Stomach (tissue), 9 donors: ENCODE data around the gene ASH1L. TPM values are rescaled to one million over a fixed set of nuclear protein-coding genes. Genes with fewer than 3 reads are reported as not detected.

ENCODE experiments used
- DNase-seq, 2 donors: peaks; one replicate each; pipeline versions ENCODE4 v3.0.0 to v3.0.0-alpha.2; 2013 to 2019
- H3K27ac ChIP-seq, 5 donors: fragments of 200-600 bp in 4 of 5; sonication (generic) in 4 of 5; one replicate each; pipeline ENCODE4 v1.5.1; 2013 to 2019; ENCODE audit warnings: mild to moderate bottlenecking in 1 of 5, moderate library complexity in 1 of 5
- H3K27me3 ChIP-seq, 3 donors: fragments of 200-600 bp; sonication (generic); one replicate each; pipeline ENCODE4 v1.5.1; 2017 to 2019; ENCODE audit warnings: mixed run types in 1 of 3
- H3K36me3 ChIP-seq, 4 donors: fragments of 200-600 bp; sonication (generic); 1 replicate in 3 of 4; 2 replicates in 1 of 4; pipeline ENCODE4 v1.5.1; 2016 to 2019
- H3K4me1 ChIP-seq, 4 donors: fragments of 200-600 bp; sonication (generic); one replicate each; pipeline ENCODE4 v1.5.1; 2016 to 2019
- H3K4me3 ChIP-seq, 4 donors: fragments of 200-600 bp; sonication (generic) in 3 of 4; one replicate each; pipeline ENCODE4 v1.5.1; 2016 to 2019; ENCODE audit warnings: mild to moderate bottlenecking in 1 of 4
- H3K9me3 ChIP-seq, 4 donors: fragments of 200-600 bp; sonication (generic); one replicate each; pipeline ENCODE4 v1.5.1; 2016 to 2019
- EP300 ChIP-seq: sonication (generic); formaldehyde crosslinking; IDR thresholded peaks from one replicate; pipeline ENCODE4 v1.6.1; 2017; ENCODE audit warnings: antibody characterized with exemption
- POLR2A ChIP-seq, 4 donors: fragments of 450-650 bp; IDR thresholded peaks; one replicate each; pipeline ENCODE4 v1.6.1; 2016; ENCODE audit warnings: antibody characterized with exemption in 4 of 4, control low read depth in 2 of 4, mild to moderate bottlenecking in 1 of 4, moderate library complexity in 1 of 4
- POLR2AphosphoS5 ChIP-seq, 3 donors: sonication (generic); formaldehyde crosslinking; IDR thresholded peaks; one replicate each; pipeline ENCODE4 v1.6.1; 2016; ENCODE audit warnings: antibody characterized with exemption in 3 of 3
- WGBS, 5 donors: extraction: QIAGEN DNeasy Blood & Tissue Kit in 3 of 5; methylation state at CpG; one replicate each; pipeline versions ENCODE4 v1.1.5 to v1.1.7; 2013 to 2018; 5-methylcytosine and 5-hydroxymethylcytosine counted together
- intact Hi-C: fragments of 100-400 bp; cut with DNase I; formaldehyde crosslinking; loops from one replicate; pipeline ENCODE4 v1.15.1; 2023; ENCODE audit warnings: low total_unique reads
- polyA plus RNA-seq, 3 donors: library from polyadenylated mRNA; stranded (reverse); fragments of 200-250 nt; gene quantifications; one replicate each; pipeline ENCODE4 v1.2.3, GENCODE V29; 2013
- total RNA-seq, 5 donors: library from RNA; depleted of rRNA; stranded (reverse); fragments of >200 nt; gene quantifications; one replicate each; pipeline versions ENCODE4 v1.1.0 to v1.2.3, GENCODE V29; 2014 to 2016
- TF ChIP-seq, protein P1 (sequence below), 7 experiments: fragments of 450-650 bp in 4 of 7; fragments of 200-600 bp in 3 of 7; sonication (generic) in 3 of 7; IDR thresholded peaks; one replicate each; pipeline ENCODE4 v1.5.1; 2016 to 2019; ENCODE audit warnings: antibody characterized with exemption in 7 of 7, control low read depth in 2 of 7, mild to moderate bottlenecking in 1 of 7
- donor health status: healthy with polysubstance abuse.
- donor health status: Bipolar disorder and iron deficiency.
- donor health status: healthy.

ASH1L gene
- total and polyA plus RNA-seq, 8 donors, result 3.0 to 69.4 (median 34.3) TPM

DNA sequence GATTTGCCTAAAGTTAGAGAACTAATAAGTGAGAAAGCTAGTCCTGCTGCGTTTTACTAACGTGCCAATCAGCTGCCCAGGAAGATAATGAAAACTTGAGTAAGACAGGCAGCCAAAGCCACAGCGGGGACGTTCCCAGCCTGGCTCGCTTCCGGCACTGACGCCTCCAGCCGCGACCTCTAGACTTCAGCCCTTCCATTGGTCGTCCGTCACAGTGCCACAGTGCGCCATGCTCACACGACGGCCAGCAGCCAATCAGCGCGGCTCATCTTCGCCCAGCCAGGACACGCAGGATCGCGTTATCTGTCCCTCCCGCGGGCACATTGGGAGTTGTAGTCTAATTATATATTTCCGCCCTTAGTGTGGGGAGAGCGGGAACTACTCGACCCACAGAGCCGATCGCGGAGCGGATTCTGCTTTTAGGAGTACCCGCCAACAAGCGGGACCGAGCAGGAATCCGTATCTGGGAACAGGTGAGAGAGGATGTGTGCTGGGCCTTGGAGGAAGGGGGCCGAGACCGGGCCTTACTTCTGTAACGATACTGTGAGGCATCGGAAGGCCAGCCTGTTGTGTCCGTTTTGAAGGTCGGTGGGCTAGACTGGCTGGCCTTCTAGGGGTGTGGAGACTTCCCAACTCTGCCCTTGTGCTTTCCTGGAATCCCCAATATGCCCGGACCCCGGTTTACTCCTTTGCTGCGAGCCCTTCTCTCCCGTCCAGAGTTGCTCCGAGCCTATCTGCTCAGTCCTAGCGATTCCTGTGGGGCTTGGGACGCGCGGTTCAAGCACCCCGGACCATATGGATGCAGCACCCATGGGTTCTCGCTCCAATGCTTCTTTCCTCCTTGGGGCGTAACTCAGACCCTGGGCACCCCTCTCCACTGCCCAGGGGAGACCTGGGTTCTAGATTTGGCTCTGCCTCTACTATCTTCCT lies 253.8 kb downstream of the ASH1L start, which contains the start of gene FDPS:
FDPS (plus strand) TSS at position 374 of the 930 bp plus-strand sequence. CDS start 924 bp downstream, outside the sequence.
- intact Hi-C loops, result no loop called here
- peak within 1 kb of the TSS; percentile 59 to 80 (median 70) for H3K4me3 ChIP-seq
- DNase-seq, result peak; percentile 99 to 100
- H3K4me1 ChIP-seq, result peaks cover 17 to 34% (median 28%) of the 10 kb centered on the region in 4 donors
- H3K36me3 ChIP-seq, result peaks cover 0 to 25% (median 21%) of the 10 kb centered on the region in 4 donors
- 0% methylated on average over 34 to 51 of the region's 51 CpGs for whole genome bisulfite sequencing, 5 donors
- H3K27me3 ChIP-seq, result no peaks in the 10 kb centered on the region
- TF ChIP-seq POLR2A (IDR thresholded peaks at IDR 0.05), result peak in 2 of 4 donors; percentile 39 to 48
- TF ChIP-seq, protein P1, sequence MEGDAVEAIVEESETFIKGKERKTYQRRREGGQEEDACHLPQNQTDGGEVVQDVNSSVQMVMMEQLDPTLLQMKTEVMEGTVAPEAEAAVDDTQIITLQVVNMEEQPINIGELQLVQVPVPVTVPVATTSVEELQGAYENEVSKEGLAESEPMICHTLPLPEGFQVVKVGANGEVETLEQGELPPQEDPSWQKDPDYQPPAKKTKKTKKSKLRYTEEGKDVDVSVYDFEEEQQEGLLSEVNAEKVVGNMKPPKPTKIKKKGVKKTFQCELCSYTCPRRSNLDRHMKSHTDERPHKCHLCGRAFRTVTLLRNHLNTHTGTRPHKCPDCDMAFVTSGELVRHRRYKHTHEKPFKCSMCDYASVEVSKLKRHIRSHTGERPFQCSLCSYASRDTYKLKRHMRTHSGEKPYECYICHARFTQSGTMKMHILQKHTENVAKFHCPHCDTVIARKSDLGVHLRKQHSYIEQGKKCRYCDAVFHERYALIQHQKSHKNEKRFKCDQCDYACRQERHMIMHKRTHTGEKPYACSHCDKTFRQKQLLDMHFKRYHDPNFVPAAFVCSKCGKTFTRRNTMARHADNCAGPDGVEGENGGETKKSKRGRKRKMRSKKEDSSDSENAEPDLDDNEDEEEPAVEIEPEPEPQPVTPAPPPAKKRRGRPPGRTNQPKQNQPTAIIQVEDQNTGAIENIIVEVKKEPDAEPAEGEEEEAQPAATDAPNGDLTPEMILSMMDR (IDR thresholded peaks at IDR 0.05), result no peak
- no peak for TF ChIP-seq EP300
- TF ChIP-seq POLR2AphosphoS5 (IDR thresholded peaks at IDR 0.05), result peak; percentile 78 to 95 (median 90)
- peak within 1 kb of the TSS; percentile 84 to 92 (median 90) for H3K27ac ChIP-seq
- H3K9me3 ChIP-seq, result no peaks in the 10 kb centered on the region

DNA sequence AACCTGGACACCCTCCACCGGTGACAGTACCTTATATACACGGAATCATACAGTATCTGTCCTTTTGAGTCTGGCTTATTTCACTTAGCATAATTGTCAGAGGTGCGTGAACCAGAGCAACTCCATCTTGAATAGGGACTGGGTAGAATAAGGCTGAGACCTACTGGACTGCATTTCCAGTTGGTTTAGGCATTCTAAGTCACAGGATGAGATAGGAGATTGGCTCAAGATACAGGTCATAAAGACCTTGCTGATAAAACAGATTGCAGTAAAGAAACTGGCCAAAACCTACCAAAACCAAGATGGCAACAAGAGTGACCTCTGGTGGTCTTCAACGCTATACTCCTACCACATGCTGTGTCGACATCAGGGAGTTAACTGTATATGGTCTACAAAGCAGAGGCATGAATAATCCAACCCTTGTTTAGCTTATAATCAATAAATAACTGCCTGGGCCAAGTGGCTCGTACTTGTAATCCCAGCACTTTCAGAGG lies 255.3 kb downstream of the ASH1L start:
- Histone ChIP-seq H3K27me3 (no peaks in the 10 kb centered on the region), H3K9me3 (no peaks in the 10 kb centered on the region), H3K4me1 (peaks cover 17 to 34% (median 28%) of the 10 kb centered on the region in 4 donors), H3K27ac (peak overlapping the region in 1 of 5 donors; percentile 92), H3K4me3 (no peak overlapping the region), H3K36me3 (peaks cover 0 to 10% (median 6%) of the 10 kb centered on the region in 4 donors)
- TF ChIP-seq, protein P1 (IDR thresholded peaks at IDR 0.05), result peak in 1 of 7 experiments; percentile 19
- TF ChIP-seq EP300, result no peak
- intact Hi-C loops, result no loop called here
- peak in 1 of 2 donors; percentile 67 for DNase-seq
- 55 to 63% (median 59%) methylated on average over 6 of the region's 6 CpGs for WGBS, 5 donors

DNA sequence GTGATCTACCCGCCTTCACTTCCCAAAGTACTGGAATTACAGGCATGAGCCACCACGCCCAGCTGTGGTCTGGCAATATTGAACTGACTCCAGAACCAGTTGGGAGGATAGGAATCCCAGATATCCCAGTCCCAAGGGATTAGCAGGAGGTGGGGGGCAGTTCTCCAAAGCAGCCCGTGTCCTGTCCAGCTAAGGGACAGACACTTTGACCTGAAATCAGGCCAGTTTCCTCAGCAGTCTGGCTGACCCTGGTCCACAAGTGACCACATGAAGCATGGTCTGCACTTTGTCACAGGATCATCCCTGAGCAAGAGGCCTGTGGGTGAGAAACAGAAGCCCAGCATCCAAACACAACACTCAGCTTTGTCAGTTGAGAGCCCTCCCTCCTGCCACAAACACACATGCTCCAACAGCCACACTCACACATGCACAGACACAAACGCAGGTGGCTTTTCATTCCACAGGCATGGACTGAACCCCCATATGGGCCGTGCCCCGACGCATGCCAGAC lies 256.7 kb downstream of the ASH1L start:
- TF ChIP-seq POLR2A (IDR thresholded peaks at IDR 0.05), result no peak
- WGBS, 5 donors, result 63 to 86% (median 72%) methylated on average over 7 of the region's 7 CpGs

DNA sequence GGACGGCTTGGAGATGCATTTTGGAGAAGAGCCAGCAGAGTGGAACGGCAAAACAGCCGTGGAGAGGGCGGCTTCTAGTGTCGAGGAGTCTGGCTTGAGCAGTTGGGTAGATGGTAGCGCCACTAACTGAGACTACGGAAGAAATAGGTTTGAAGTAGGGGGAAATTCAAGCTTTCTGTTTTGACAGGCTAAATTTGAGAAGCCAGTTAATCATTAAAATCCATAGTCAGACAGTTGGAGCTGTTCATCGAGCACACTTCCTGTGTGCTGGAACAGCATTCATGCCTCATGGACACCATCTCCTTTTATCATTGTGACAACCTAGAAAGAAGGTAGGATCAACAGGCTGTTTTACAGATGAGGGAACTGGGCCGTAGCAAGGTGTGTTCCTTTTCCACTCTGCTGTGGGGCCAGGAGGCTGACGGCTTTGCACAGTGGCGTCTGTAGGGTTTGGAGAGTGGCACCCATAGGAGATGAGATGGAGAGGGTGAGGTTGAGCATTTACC lies 258.0 kb downstream of the ASH1L start:
- TF ChIP-seq EP300 (no peak), POLR2A (IDR thresholded peaks at IDR 0.05) (no peak), POLR2AphosphoS5 (IDR thresholded peaks at IDR 0.05) (no peak)
- TF ChIP-seq, protein P1 (IDR thresholded peaks at IDR 0.05), result no peak
- WGBS, 5 donors, result 71 to 80% (median 75%) methylated on average over 11 of the region's 11 CpGs
- Histone ChIP-seq H3K27me3 (no peaks in the 10 kb centered on the region), H3K27ac (no peak overlapping the region), H3K4me3 (no peak overlapping the region), H3K9me3 (no peaks in the 10 kb centered on the region), H3K36me3 (no peaks in the 10 kb centered on the region), H3K4me1 (peaks cover 4 to 15% (median 9%) of the 10 kb centered on the region in 4 donors)
- intact Hi-C loops, result no loop called here
- no peak for DNase-seq

More for the DNA sequence above, 256.7 kb downstream of the ASH1L start:
- DNase-seq, result no peak
- Histone ChIP-seq H3K4me1 (peaks cover 17 to 28% (median 22%) of the 10 kb centered on the region in 4 donors), H3K27me3 (no peaks in the 10 kb centered on the region), H3K27ac (no peak overlapping the region), H3K4me3 (no peak overlapping the region), H3K9me3 (no peaks in the 10 kb centered on the region), H3K36me3 (peaks cover 0 to 4% (median 1%) of the 10 kb centered on the region in 4 donors)
- intact Hi-C loops, result no loop called here
